MM.1S (cell line): ENCODE results near the gene CACNA1G.

ENCODE experiments used
- EZH2 ChIP-seq: fragments of 300-600 bp; sonication (generic); optimal IDR thresholded peaks from 2 replicates; pipeline ENCODE3; 2017; ENCODE audit warnings: low read depth, mild to moderate bottlenecking, antibody characterized with exemption, low read length, mixed read lengths
- EZH2phosphoT487 ChIP-seq: fragments of 300-600 bp; sonication (generic); IDR thresholded peaks from 2 replicates; pipeline ENCODE4 v1.6.1; 2018; ENCODE audit warnings: antibody characterized with exemption, low read length
- TF ChIP-seq, protein P1 (sequence below): fragments of 300-600 bp; sonication (generic); IDR thresholded peaks from 2 replicates; pipeline ENCODE4 v1.5.1; 2016; ENCODE audit warnings: antibody characterized with exemption, low read length, mixed read lengths

DNA sequence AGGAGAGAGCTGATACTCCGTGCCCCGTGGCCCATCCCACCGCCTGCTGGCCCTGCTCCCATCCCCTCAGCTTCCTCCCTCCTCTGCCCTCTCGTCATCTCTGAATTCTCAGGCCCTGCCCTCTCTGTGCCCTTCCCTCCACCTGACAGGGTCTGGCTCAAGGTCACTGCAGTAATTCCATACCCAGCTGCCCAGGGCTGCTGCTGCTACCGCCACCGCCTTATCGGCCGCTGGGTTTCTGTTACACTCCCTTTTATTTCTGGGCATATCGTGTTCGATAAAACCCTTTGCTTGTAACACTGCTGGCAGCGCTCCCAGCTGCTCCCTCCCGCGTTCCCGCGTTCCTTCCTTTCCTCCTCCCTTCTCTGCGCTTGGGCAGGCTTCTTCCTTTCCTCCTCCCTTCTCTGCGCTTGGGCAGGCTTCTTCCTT is 26.8 kb upstream of the CACNA1G start:
- TF ChIP-seq, protein P1, sequence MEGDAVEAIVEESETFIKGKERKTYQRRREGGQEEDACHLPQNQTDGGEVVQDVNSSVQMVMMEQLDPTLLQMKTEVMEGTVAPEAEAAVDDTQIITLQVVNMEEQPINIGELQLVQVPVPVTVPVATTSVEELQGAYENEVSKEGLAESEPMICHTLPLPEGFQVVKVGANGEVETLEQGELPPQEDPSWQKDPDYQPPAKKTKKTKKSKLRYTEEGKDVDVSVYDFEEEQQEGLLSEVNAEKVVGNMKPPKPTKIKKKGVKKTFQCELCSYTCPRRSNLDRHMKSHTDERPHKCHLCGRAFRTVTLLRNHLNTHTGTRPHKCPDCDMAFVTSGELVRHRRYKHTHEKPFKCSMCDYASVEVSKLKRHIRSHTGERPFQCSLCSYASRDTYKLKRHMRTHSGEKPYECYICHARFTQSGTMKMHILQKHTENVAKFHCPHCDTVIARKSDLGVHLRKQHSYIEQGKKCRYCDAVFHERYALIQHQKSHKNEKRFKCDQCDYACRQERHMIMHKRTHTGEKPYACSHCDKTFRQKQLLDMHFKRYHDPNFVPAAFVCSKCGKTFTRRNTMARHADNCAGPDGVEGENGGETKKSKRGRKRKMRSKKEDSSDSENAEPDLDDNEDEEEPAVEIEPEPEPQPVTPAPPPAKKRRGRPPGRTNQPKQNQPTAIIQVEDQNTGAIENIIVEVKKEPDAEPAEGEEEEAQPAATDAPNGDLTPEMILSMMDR = no peak
- no peak for TF ChIP-seq EZH2
- TF ChIP-seq EZH2phosphoT487 = no peak
